Activated naive CD4-positive, alpha-beta T cell treated with anti-CD3 and anti-CD28 coated beads for 36 hours (primary cell): ENCODE results near the gene ADGRV1. TPM values are rescaled to one million over a fixed set of nuclear protein-coding genes. Genes with fewer than 3 reads are reported as not detected.

ENCODE experiments used
- CTCF ChIA-PET: fragments of 350-600 bp; sonication (Branson Sonifier 250); formaldehyde crosslinking; loops from one replicate; lab custom pipeline; 2021; ENCODE audit warnings: antibody characterized with exemption; lab: Charles Lee
- DNase-seq: peaks from one replicate; pipeline ENCODE4 v3.0.0-alpha.2; 2020
- H3K27ac Mint-ChIP-seq: one replicate; pipeline ENCODE4 v1.8.0; 2021; ENCODE audit warnings: mild to moderate bottlenecking, mixed read lengths
- H3K27me3 Mint-ChIP-seq: one replicate; pipeline ENCODE4 v1.8.0; 2021; ENCODE audit warnings: low read depth, mixed read lengths
- H3K36me3 Mint-ChIP-seq: one replicate; pipeline ENCODE4 v1.8.0; 2021; ENCODE audit warnings: low read depth, mixed read lengths
- H3K4me1 Mint-ChIP-seq: one replicate; pipeline ENCODE4 v1.8.0; 2021; ENCODE audit warnings: low read depth, mixed read lengths
- H3K4me3 Mint-ChIP-seq: one replicate; pipeline ENCODE4 v1.8.0; 2021; ENCODE audit warnings: mild to moderate bottlenecking, moderate library complexity, mixed read lengths
- H3K9me3 Mint-ChIP-seq: one replicate; pipeline ENCODE4 v1.8.0; 2021; ENCODE audit warnings: mixed read lengths
- intact Hi-C: fragments of 100-400 bp; cut with micrococcal nuclease; formaldehyde crosslinking; loops from one replicate; pipeline ENCODE4 v1.15.1; 2023
- total RNA-seq, 2 experiments: library from RNA; stranded (reverse); gene quantifications; one replicate each; pipeline ENCODE4 v1.2.3, GENCODE V29; 2021

ADGRV1 gene
- total RNA-seq, 2 experiments from 2014 or later: not detected

GRCh38 chr5:90534922-90535321, 23.7 kb upstream of the ADGRV1 start:
- Mint-ChIP-seq H3K4me1 (no peaks in the 10 kb centered on the region), H3K27ac (no peak overlapping the region), H3K4me3 (no peak overlapping the region), H3K27me3 (peaks cover 13% of the 10 kb centered on the region), H3K36me3 (no peaks in the 10 kb centered on the region), H3K9me3 (no peaks in the 10 kb centered on the region)
- CTCF ChIA-PET: no interaction called here
- no peak for DNase-seq
- intact Hi-C loops: loop anchor here (5.0 kb wide), 1 partner anchor 248 kb away; no protein-coding TSS in a partner anchor

- DNase-seq: no peak
- Mint-ChIP-seq H3K9me3 (no peaks in the 10 kb centered on the region), H3K4me3 (no peak overlapping the region), H3K4me1 (no peaks in the 10 kb centered on the region), H3K36me3 (no peaks in the 10 kb centered on the region), H3K27ac (no peak overlapping the region), H3K27me3 (peaks cover 23% of the 10 kb centered on the region)
- intact Hi-C loops: no loop called here
- CTCF ChIA-PET: interaction anchor here (0.6 kb wide), 1 partner anchor 685 kb away, joined by 3 read pairs; no protein-coding TSS in a partner anchor
Observed at GRCh38 chr5:90542827-90543519, 15.6 kb upstream of the ADGRV1 start.

- H3K9me3 Mint-ChIP-seq: no peaks in the 10 kb centered on the region
Observed at GRCh38 chr5:90545511-90545910, 13.1 kb upstream of the ADGRV1 start.

GRCh38 chr5:90546216-90546837, 12.3 kb upstream of the ADGRV1 start:
- Mint-ChIP-seq H3K9me3 (no peaks in the 10 kb centered on the region), H3K27me3 (peaks cover 27% of the 10 kb centered on the region), H3K4me3 (no peak overlapping the region), H3K4me1 (no peaks in the 10 kb centered on the region), H3K36me3 (no peaks in the 10 kb centered on the region), H3K27ac (no peak overlapping the region)
- no peak for DNase-seq
- CTCF ChIA-PET: no interaction called here
- intact Hi-C loops: no loop called here

More at GRCh38 chr5:90545511-90545910, 13.1 kb upstream of the ADGRV1 start:
- Mint-ChIP-seq H3K27me3 (peaks cover 26% of the 10 kb centered on the region), H3K4me1 (no peaks in the 10 kb centered on the region), H3K4me3 (no peak overlapping the region), H3K36me3 (no peaks in the 10 kb centered on the region), H3K27ac (no peak overlapping the region)
- DNase-seq: no peak
- intact Hi-C loops: no loop called here
- CTCF ChIA-PET: no interaction called here

GRCh38 chr5:90547072-90547536, 11.5 kb upstream of the ADGRV1 start:
- Mint-ChIP-seq H3K9me3 (no peaks in the 10 kb centered on the region), H3K27me3 (peaks cover 30% of the 10 kb centered on the region), H3K36me3 (no peaks in the 10 kb centered on the region), H3K4me3 (no peak overlapping the region), H3K27ac (no peak overlapping the region), H3K4me1 (no peaks in the 10 kb centered on the region)
- CTCF ChIA-PET: no interaction called here
- intact Hi-C loops: no loop called here
- no peak for DNase-seq

- no peaks in the 10 kb centered on the region for H3K36me3 Mint-ChIP-seq
- no peak overlapping the region for H3K4me3 Mint-ChIP-seq
- H3K27me3 Mint-ChIP-seq: peaks cover 34% of the 10 kb centered on the region
- no peak for DNase-seq
- intact Hi-C loops: no loop called here
- CTCF ChIA-PET: no interaction called here
- no peak overlapping the region for H3K27ac Mint-ChIP-seq
- no peaks in the 10 kb centered on the region for H3K4me1 Mint-ChIP-seq
- no peaks in the 10 kb centered on the region for H3K9me3 Mint-ChIP-seq
Observed at GRCh38 chr5:90548069-90548593, 10.5 kb upstream of the ADGRV1 start.

GRCh38 chr5:90549223-90549622, 9.4 kb upstream of the ADGRV1 start:
- Mint-ChIP-seq H3K27ac (no peak overlapping the region), H3K9me3 (no peaks in the 10 kb centered on the region), H3K4me1 (no peaks in the 10 kb centered on the region), H3K36me3 (no peaks in the 10 kb centered on the region), H3K27me3 (peaks cover 35% of the 10 kb centered on the region), H3K4me3 (no peak overlapping the region)
- CTCF ChIA-PET: no interaction called here
- DNase-seq: no peak
- intact Hi-C loops: no loop called here

- Mint-ChIP-seq H3K9me3 (no peaks in the 10 kb centered on the region), H3K4me1 (no peaks in the 10 kb centered on the region), H3K27ac (no peak overlapping the region), H3K27me3 (peaks cover 38% of the 10 kb centered on the region), H3K36me3 (no peaks in the 10 kb centered on the region), H3K4me3 (no peak overlapping the region)
- CTCF ChIA-PET: no interaction called here
- DNase-seq: no peak
- intact Hi-C loops: no loop called here
Observed at GRCh38 chr5:90549729-90550275, 8.8 kb upstream of the ADGRV1 start.

- intact Hi-C loops: no loop called here
- CTCF ChIA-PET: no interaction called here
- Mint-ChIP-seq H3K4me3 (no peak overlapping the region), H3K9me3 (no peaks in the 10 kb centered on the region), H3K4me1 (no peaks in the 10 kb centered on the region), H3K27me3 (peaks cover 39% of the 10 kb centered on the region), H3K27ac (no peak overlapping the region), H3K36me3 (no peaks in the 10 kb centered on the region)
- no peak for DNase-seq
Observed at GRCh38 chr5:90550963-90551362, 7.6 kb upstream of the ADGRV1 start.

GRCh38 chr5:90551376-90551775, 7.2 kb upstream of the ADGRV1 start:
- CTCF ChIA-PET: no interaction called here
- no peak overlapping the region for H3K4me3 Mint-ChIP-seq
- no peaks in the 10 kb centered on the region for H3K9me3 Mint-ChIP-seq
- intact Hi-C loops: no loop called here
- H3K27ac Mint-ChIP-seq: no peak overlapping the region
- H3K4me1 Mint-ChIP-seq: no peaks in the 10 kb centered on the region
- peaks cover 40% of the 10 kb centered on the region for H3K27me3 Mint-ChIP-seq
- DNase-seq: no peak
- no peaks in the 10 kb centered on the region for H3K36me3 Mint-ChIP-seq

GRCh38 chr5:90553711-90554110, 4.9 kb upstream of the ADGRV1 start:
- Mint-ChIP-seq H3K4me3 (no peak overlapping the region), H3K27me3 (peaks cover 52% of the 10 kb centered on the region), H3K36me3 (no peaks in the 10 kb centered on the region), H3K27ac (no peak overlapping the region), H3K9me3 (no peaks in the 10 kb centered on the region), H3K4me1 (peaks cover 6% of the 10 kb centered on the region)
- DNase-seq: no peak
- CTCF ChIA-PET: interaction anchor here (1.6 kb wide), 1 partner anchor 10 kb away, joined by 3 read pairs; no protein-coding TSS in a partner anchor
- intact Hi-C loops: no loop called here

- Mint-ChIP-seq H3K4me3 (no peak overlapping the region), H3K27me3 (peaks cover 55% of the 10 kb centered on the region), H3K27ac (no peak overlapping the region), H3K4me1 (peaks cover 9% of the 10 kb centered on the region), H3K36me3 (no peaks in the 10 kb centered on the region), H3K9me3 (no peaks in the 10 kb centered on the region)
- no peak for DNase-seq
- CTCF ChIA-PET: interaction anchor here (1.6 kb wide), 1 partner anchor 9 kb away, joined by 3 read pairs; no protein-coding TSS in a partner anchor
- intact Hi-C loops: no loop called here
Observed at GRCh38 chr5:90554358-90555006, 4.1 kb upstream of the ADGRV1 start.
